Measurements from ENCODE around the gene PUM1.
"Not testable (repeated sequence)": the region's sequence is repeated elsewhere in the genome, so short reads cannot be mapped to it uniquely, and the experiment has no call there.

The PUM1 gene

DNA sequence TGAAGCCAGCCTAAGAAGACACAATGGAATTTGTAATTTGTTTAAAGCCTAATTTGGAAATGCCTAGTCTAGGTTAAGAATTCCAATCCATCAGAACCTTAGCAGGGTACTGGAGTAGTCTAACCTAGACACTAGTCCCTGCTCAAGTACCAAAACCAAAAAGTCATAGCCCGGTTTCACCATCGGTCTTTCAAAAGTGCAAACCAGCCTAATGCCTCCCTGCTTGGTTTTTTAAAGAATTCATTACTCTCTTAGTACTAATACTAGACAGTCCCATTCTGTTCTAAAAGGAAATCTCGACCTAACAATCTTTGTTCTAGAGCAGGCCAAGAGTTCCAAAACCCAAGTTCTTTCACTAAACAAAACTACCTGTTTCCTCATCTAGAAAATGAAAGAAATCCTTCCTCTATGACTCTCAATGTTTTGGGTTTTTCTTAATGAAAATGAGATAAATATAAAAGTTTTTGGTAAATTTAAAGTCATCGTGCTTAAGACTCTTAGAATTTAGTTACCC lies 2.6 kb downstream of the PUM1 start:
- DNase-seq = no peak

DNA sequence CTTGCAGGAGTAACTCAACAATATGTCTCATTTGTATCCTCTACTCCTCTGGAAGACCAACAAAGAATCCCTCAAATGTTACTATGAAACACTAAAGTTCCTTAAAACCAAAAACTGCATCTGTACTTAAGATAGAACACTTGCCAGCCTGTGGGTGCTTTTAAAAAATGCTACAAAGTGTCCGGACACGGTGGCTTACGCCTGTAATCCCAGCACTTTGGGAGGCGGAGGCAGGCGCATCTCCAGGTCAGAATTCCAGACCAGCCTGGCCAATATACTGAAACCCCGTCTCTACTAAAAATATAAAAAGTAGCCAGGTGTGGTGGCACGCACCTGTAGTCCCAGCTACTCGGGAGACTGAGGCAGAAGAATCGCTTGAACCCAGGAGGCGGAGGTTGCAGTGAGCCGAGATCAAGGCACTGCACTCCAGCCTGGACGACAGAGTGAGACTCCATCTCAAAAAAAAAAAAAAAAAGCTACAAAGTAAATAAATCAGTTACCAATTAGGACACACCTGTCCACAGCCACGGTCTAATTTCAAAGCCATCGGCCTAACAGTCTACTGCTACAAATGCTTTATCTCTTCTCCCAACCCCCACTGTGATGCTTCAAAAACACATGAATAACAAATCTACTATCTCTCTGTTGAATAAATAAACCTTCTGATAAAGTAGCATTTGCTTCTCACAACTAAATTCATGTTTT lies 3.2 kb downstream of the PUM1 start:
- DNase-seq = peak; percentile 52

DNA sequence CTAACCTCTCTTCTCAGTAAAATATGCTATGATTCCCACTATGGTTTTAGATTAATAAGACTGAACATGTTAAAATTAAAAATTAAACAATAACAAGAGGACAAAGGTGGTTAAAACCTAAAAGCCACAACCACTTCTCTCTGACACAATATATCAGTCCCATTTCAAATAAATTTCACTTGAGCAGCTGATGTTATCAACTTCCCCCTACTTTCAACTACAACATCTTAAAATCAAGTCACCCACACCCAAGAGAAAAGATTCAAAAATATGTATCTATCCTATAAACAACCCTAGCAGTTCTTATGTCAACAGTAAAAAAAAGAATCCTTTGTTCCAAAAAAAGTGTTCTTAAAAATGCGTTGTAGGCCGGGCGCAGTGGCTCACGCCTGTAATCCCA lies 7.5 kb downstream of the PUM1 start:
- no peak for DNase-seq

DNA sequence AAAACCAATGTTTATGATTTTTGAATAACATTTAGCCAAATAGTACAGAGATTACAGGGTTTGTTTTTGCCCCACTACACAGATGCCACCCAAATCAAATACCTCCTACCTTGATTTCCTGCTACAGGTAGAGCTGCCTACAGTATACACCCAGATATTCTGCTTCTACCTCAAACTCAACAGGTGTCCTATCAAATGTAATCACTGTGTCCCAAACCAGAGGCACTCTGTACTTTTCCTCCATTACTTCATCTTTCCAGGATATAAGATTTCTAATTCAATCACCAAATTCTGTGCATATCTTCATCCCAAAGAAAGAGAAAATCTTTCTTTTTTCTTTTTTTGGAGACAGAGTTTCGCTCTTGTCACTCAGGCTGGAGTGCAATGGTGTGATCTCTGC lies 9.6 kb downstream of the PUM1 start:
- no peak for DNase-seq

DNA sequence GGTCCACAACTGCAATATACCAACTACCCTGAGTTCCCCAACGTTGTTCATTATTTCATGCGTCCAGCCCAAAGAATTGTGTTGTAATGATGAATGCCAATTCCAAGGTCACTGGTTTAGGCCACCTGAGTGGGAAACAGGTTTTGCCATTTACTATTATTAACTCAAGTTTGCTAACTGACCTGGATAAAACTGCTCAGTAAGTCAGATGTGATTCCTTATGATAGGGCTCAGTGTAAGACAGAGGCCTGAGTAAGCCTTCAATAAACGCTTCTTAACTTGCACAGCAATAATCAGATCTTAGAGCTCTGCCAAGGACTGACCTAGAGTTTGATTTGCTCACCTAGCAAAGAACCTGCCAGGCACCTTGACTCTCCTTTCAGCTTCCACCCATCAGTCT lies 10.0 kb downstream of the PUM1 start:
- DNase-seq = no peak

DNA sequence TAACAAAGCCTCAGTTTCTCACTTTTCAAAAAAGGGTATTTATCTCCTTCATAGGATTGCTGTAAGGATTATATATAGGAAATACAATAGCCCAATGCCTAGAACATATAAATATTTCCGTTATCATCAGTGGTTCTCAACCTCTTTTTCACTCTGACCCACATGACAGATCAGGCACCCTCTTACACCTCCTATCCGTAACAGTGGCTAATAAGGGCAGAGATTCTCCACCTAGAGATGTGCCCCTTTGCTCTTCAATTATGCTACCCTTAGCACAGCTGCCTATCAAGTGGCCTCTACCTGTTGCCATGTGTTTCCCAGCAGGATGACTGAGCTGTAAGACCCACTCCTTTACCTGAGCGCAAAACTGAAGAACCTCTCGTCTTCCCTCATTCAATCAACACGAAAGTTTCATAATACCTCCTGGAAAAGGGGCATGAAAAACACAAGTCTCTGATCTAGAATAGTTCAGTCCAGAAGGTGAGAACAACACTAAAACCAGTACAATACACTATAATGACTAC lies 10.5 kb downstream of the PUM1 start:
- DNase-seq = no peak

DNA sequence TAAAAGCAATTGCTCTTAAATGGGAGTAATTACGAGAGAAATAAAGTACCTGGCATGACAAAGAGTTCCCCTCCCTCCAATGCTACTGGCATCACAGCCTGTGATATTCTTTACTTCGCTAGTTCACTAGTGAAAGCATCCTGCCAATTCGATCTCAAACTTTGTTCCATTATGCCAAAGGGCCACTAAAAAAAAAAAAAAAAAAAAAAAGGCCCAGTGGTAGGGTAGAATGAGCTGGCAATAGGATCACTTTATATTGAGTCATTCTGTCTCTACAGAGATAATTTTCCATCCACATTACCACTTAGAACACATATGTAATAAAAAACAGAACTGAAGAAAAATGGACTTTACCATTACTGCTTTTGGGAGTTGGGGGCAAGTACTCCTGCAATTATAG lies 11.2 kb downstream of the PUM1 start:
- DNase-seq = no peak

DNA sequence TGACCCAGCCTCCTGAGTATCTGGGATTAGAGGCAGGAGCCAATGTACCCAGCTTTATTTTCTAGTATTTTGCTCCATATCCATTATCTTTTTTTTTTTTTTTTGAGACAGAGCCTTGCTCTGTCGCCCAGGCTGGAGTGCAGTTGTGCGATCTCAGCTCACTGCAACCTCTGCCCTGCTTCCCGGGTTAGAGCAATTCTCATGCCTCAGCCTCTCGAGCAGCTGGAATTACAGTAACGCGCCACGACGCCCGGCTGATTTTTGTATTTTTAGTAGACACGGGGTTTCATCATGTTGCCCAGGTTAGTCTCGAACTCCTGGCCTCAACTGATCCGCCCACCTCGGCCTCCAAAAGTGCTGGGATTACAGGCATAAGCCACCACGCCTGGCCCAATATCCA lies 12.9 kb downstream of the PUM1 start:
- not testable (repeated sequence) for DNase-seq

DNA sequence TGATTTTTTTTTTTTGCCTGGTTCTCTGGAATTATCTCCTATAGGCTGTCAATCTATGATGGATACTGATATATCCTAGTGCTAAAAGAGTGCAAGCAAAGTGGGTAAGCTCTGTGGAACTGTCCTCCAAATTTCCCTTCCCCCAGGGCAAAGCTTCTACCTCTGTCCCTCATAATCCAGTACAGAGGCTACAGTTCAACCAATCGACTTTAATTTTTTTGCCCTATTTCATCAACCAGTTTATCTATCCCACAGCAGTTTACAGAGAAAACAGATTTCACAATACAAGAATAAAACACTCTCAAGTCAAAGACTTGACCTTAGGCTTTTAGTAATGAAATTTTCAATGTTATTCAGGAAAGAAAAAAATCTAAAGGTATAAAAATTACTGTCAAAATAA lies 13.9 kb downstream of the PUM1 start:
- no peak for DNase-seq

DNA sequence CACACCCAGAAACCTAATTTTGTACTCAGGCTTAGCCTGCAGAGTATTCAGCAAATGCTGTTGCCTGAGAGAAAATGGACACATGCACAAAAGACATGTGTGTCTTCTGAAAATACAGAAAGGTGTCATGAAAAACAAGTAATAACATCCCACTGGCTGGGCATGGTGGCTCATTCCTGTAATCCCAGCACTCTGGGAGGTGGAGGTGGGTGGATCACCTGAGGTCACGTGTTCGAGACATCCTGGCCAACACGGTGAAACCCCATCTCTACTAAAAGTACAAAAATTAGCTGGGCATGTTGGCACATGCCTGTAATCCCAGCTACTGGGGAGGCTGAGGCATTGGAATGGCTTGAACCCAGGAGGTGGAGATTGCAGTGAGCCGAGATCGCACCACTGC lies 18.0 kb downstream of the PUM1 start:
- not testable (repeated sequence) for DNase-seq

DNA sequence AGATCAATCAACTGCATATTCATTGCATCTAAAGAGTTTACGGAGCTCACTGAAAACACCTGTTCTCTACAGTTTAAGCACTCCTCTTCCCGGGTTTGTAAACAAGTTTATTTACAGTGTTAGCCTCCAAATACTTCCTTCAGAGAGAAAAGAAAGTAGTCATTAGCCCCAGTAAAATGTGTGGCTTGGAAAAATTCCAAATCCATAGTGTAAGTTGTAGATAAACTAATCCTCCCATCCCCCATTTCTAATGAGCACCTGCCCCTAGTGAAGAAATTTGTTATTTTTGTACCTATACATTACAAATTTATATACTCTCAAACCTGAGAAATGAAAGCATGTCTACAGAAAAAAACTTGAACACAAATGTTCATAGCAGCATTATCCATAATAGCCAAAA lies 21.9 kb downstream of the PUM1 start:
- DNase-seq = peak; percentile 66

DNA sequence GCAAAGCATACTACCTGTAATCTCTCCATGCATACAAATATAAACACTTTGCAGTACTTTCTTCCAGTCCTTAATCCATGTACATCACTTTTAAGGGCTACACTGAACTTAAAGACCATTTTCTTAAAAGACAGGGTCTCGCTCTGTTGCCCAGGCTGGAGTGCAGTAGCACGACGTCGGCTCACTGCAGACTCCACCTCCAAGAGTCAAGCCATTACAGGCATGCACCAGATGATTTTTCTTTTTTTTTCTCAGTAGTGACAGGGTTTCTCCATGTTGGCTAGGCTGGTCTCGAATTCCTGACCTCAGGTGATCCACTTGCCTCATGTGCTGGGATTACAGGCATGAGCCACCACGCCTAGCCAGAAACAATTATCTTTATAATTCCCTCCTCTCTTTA lies 22.9 kb downstream of the PUM1 start:
- no peak for DNase-seq

DNA sequence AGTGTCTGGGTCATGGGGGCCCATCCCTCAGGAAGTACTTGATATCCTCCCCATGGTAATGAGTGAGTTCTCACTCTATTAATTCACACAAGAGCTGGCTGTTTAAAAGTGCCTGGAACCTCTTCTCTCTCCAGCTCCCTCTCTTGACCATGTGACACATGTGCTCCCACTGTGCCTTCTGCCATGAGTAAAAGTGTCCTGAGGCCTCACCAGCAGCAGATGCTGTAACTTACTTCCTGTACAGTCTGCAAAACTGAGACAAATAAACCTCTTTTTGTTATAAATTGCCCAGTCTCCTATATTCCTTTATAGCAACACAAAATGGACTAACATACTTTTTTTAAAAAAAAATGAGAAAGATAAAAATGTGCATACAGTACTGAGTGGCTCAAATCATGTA lies 24.0 kb downstream of the PUM1 start:
- no peak for DNase-seq

DNA sequence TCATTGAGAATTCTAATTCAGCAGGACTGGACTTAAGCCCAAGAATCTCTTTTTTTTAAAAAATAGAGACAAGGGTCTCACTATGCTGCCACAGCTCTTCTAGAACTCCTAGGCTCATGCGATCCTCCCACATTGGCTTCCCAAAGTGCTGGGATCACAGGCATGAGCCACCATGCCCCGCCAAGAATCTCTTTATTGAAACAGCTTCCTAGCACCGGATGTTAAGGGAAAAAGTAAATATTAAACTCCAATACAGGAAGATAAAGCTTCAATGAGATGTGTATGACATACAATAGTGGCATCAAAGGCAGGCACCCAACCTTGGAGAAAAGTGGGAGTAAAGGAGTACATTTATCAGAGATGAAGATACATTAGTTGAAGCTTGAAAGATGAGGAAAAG lies 25.5 kb downstream of the PUM1 start:
- peak; percentile 15 for DNase-seq

DNA sequence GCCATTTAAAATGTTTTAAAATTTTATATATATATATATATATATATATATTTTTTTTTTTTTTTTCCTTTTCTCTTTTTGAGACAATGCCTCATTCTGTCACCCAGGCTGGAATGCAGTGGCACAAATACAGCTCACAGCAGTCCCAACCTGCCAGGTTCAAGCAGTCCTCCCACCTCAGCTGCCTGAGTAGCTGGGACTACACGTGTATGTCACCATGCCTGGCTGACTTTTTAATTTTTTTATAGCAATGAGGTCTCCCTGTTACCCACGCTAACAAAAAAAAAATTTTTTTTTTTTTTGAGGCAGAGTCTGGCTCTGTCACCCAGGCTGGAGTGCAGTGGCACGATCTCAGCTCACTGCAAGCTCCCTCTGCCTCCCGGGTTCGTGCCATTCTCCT lies 26.6 kb downstream of the PUM1 start:
- not testable (repeated sequence) for DNase-seq

DNA sequence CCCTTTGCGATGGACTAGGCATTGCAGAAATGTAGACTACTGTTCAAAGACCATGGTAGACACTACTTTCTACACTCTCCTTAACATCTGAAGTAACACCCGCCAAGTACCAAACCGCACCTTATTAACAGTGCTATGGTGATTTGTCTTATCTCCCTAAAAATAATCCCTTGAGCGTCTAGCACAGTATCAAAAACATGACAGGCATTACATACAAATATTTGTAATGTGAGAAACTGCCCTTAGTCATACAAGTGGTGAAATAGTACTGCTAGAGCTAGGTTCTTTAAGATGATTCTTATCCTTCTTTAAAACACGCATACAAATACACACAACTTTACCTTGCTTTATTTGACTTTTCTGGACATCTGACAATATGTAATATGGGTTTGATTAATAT lies 27.2 kb downstream of the PUM1 start:
- no peak for DNase-seq

DNA sequence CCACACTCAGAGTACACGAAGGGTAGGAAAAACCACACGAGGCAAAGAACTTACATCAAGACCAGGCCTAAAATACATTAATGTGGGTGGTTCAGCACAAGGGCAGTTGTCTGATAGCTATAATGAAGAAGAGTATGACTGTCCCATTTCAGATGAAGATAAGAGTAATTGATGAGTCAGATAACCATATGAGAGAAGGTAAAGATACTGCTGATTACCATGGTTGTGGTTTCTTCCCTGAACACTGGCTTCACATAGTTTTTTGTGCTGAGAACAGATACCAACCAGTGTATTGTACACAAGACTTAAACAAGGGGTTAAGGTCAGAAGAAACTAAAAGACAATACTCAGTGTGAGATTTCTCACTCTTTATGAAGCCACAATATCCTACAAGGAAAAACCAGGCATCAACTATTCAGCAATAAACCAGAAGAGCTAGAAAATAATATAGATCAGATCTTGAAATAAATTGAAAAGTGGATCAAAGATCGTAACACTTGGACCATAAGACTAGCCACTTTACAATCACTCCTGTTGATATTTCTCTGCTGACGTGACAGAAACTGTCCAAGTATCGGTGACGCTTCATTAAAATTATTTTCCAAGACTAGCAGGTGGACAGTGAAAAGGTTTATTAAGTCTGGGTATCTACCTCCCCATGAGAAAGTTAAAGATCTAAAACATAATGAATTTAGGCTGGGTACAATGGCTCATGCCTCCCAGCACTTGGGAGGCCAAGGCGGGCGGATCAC lies 28.6 kb downstream of the PUM1 start:
- no peak for DNase-seq

DNA sequence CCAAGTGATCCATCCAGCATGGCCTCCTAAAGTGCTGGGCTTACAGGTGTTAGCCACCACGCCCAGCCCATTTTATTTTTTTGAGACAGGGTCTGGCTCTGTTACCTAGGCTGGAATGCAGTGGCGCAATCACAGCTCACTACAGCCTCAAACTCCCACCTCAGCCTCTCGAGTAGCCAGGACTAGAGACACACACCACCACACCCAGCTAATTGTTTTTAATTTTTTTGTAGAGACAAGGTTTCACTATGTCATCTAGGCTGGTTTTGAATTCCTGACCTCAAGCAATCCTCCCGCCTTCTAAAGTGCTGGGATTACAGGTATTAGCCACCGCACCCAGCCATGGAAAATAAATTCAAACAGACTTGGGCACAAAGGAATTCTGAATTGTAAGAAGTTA lies 31.9 kb downstream of the PUM1 start:
- no peak for DNase-seq

DNA sequence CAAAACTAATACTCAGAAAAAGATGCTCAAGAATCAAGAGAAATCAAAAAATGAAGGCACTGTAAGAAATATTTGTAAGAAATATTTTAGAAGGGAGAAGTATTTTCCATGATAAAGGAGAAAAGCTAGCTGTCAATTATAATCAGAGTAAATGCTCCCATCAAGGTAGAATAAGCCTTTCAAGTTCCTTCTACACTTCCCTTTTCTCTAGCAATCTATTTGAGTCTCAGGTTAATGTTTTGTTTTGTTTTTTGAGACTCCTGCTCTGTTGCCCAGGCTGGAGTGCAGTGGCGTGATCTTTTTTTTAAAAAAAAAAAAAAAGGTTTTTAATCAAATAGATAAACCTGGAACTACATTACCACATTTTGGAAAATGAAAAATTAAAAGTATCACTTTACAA lies 33.3 kb downstream of the PUM1 start:
- no peak for DNase-seq

DNA sequence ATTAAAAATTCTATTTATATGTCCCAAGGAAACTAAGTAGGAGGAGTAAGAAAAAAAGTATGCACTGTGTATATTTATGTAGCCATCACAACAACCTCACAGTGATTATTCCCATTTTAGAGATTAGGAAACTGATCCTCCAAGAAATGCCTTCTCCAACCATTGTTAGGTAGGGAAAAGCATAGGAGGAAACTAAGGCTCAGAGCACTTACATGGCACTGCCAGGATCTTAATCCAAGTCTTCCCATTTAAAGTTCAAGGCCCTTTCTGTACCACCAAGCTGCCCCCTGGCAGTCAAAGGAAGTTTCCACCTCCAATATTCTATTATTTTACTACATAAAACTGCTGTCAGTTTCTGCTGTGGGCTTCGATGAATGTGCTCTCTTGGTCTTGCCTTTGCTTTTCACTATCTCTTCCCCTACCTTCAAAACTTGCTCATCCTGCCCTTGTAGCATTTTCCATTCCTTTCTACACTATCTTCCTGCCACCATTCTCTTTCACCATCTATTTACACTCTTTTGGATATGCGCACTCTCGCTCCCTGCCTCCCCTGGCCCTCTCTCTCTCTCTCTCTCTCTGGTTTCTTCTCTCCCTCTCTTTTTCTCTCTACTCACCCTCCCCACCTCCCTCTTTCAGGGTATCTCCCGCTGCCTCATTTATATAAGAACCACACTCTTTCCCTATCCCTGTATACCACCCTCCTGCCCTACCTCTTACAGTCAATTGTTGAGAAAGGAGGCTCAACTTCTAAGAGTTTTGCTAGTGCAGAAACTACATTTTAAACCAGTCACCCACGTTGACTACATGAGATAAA lies 34.0 kb downstream of the PUM1 start:
- DNase-seq = no peak

DNA sequence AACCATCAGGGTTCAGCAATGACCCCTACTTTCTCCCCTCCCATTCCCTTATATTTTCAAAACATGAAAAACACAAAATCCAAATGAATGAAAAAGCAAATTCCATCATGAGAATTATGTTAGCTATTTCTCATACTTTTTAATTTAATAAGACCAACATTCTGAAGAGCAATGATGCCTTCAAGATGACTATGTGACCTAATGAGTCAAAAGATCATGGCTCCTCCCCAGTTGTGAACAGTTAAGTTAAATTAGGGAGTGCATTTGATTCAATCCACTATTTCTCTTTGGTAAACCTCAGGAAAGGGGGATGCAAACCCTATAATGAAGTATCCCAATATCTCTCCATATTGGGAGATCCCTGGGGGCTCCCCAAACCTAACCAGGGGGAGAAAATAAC lies 36.5 kb downstream of the PUM1 start:
- no peak for DNase-seq

DNA sequence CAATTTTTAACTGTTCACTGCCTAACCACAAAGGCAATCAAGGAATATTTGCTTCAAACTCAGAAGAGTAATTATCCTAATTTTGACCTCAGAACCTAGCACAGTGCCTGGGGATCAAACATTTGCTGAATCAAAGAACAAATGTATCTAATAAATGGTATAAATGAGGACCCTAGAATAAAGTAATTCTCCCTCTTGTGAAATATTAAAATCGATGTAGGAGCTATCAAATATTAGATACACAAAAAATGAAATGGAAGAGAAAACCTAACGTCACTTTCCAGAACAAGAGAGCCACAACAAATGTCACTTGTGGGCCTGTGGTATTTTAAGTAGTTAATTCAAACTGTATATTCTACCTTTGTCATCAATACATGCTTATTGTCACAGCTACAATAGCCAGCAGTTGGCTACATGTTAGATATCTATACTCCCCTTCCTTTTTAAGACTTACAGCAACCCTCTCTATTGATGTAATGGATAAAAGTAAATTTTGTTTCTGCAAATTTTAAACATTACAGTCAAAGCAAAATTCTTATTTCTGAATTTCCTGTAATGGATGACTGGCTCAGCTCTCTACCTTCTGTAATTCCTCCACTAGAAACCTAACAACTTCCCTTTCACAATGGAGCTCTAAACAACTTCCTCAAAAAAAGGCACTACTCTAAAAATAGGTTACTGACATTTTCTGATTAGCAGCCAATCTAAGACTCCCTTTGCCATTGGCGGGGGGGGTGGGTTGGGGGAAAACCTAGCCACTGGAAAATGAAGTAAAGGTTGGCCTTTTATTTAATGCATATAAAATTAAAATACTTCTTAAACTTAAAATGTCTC lies 37.6 kb downstream of the PUM1 start:
- DNase-seq = no peak

DNA sequence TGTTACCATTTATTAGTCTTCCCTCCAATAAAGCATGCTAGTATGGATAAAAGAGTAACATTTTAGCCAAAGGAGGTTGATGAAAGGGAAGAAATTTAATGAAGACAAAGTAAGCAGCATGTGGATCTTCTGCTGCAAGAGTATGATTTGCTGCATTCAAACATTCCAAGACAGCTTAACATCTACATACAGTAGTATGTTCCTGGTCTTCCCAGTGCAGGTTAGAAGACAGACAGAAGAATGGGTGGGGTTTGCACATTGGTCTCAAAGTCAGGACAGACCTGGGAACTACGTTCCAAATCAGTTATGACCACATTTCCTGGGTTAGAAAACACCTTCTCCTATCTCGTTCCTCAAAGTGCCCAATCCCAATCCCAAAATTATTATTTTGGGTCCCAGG lies 43.3 kb downstream of the PUM1 start:
- no peak for DNase-seq
